ENCODE measurements around the gene C2orf49.

The C2orf49 gene

DNA sequence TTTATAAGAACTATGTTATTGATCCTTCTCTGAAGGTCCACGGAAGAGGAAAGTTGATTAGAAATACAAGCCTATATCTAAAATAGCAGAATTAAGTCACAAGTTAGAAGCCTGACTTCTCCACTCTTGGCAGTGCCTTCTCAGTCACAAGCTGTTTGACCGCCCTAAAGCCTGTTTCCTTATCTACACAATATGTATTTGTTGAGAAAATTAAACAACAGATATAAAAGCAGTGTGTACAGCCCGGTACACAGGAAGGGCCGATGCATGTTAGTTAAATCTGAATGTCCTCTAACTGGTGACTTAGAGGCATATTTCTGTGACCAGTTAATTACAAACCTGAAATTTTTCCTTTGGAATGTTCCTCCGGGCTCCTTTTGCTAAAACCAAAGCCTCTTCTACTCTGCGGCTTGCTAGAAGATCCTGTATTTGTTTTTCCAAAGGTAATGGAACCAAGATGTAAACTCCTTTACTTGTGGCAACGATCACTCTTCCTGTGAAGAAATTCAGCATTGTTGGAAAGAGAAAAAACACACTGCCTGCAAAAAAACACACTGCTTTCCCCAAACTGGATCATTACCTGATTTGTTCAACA, 41.2 kb upstream of the C2orf49 start:
- Histone ChIP-seq H3K27ac (ENCODE audit: low read length) (no peak overlapping the region), H3K4me3 (ENCODE audit: low read depth in 1 of 2, low read length in 2 of 2) (no peak overlapping the region), H3K9ac (ENCODE audit: low read depth, low read length) (no peak overlapping the region), H3K4me2 (ENCODE audit: insufficient read depth, low read length) (no peak overlapping the region), H3K27me3 (ENCODE audit: insufficient read depth, low read length, poor library complexity) (no peaks in the 10 kb centered on the region), H4K20me1 (ENCODE audit: insufficient read depth, low read length) (no peaks in the 10 kb centered on the region; the same call in 1 of the 2 replicates), H2AFZ (ENCODE audit: low read depth, low read length) (no peak overlapping the region), H3K9me3 (ENCODE audit: insufficient read depth, low read length, severe bottlenecking) (no peaks in the 10 kb centered on the region), H3K79me2 (ENCODE audit: insufficient read depth, low read length) (peaks cover 16% of the 10 kb centered on the region), H3K36me3 (ENCODE audit: insufficient read depth, low read length) (peaks cover 61% of the 10 kb centered on the region), H3K4me1 (ENCODE audit: insufficient read depth, low read length) (no peaks in the 10 kb centered on the region)
- no peak for DNase-seq
- no peak for ATAC-seq (ENCODE audit: insufficient read depth, low read depth)
- TF ChIP-seq, protein P1, sequence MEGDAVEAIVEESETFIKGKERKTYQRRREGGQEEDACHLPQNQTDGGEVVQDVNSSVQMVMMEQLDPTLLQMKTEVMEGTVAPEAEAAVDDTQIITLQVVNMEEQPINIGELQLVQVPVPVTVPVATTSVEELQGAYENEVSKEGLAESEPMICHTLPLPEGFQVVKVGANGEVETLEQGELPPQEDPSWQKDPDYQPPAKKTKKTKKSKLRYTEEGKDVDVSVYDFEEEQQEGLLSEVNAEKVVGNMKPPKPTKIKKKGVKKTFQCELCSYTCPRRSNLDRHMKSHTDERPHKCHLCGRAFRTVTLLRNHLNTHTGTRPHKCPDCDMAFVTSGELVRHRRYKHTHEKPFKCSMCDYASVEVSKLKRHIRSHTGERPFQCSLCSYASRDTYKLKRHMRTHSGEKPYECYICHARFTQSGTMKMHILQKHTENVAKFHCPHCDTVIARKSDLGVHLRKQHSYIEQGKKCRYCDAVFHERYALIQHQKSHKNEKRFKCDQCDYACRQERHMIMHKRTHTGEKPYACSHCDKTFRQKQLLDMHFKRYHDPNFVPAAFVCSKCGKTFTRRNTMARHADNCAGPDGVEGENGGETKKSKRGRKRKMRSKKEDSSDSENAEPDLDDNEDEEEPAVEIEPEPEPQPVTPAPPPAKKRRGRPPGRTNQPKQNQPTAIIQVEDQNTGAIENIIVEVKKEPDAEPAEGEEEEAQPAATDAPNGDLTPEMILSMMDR (IDR thresholded peaks at IDR 0.05; ENCODE audit: borderline replicate concordance, extremely low read depth, low read length, poor library complexity, severe bottlenecking) = no peak
- no peak for TF ChIP-seq EZH2 (IDR thresholded peaks at IDR 0.05; ENCODE audit: borderline replicate concordance, low read depth, low read length, severe bottlenecking)

DNA sequence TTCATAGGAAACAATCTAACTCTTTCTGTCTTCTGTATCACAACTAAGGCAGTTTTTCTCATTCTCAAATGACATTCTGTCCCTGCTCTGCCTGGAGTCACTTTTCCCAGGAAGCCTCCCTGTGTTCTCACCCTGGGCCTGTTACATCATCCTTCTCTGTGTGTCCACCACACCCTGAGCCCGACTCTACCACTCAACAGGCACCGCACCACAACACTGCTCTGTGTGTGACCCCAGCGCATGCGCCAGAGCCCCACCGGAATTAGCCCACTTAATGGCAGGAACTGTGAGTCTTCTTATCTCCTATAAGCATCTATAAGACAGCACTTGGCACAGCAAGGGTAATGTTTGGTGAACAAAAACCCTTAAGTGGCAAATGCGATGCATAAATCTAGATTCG, 40.1 kb upstream of the C2orf49 start:
- TF ChIP-seq EZH2 (IDR thresholded peaks at IDR 0.05; ENCODE audit: borderline replicate concordance, low read depth, low read length, severe bottlenecking) = no peak
- TF ChIP-seq, protein P1 (IDR thresholded peaks at IDR 0.05; ENCODE audit: borderline replicate concordance, extremely low read depth, low read length, poor library complexity, severe bottlenecking) = no peak
- H3K79me2 ChIP-seq (ENCODE audit: insufficient read depth, low read length) = peaks cover 27% of the 10 kb centered on the region
- no peaks in the 10 kb centered on the region for H3K27me3 ChIP-seq (ENCODE audit: insufficient read depth, low read length, poor library complexity)
- H3K4me2 ChIP-seq (ENCODE audit: insufficient read depth, low read length) = no peak overlapping the region
- no peak overlapping the region for H3K9ac ChIP-seq (ENCODE audit: low read depth, low read length)
- no peaks in the 10 kb centered on the region; the same call in 1 of the 2 replicates for H4K20me1 ChIP-seq (ENCODE audit: insufficient read depth, low read length)
- ATAC-seq (ENCODE audit: insufficient read depth, low read depth) (no peak), DNase-seq (no peak)
- no peaks in the 10 kb centered on the region for H3K4me1 ChIP-seq (ENCODE audit: insufficient read depth, low read length)
- no peak overlapping the region for H3K4me3 ChIP-seq (ENCODE audit: low read depth in 1 of 2, low read length in 2 of 2)
- H2AFZ ChIP-seq (ENCODE audit: low read depth, low read length) = no peak overlapping the region
- H3K36me3 ChIP-seq (ENCODE audit: insufficient read depth, low read length) = peaks cover 50% of the 10 kb centered on the region
- no peaks in the 10 kb centered on the region for H3K9me3 ChIP-seq (ENCODE audit: insufficient read depth, low read length, severe bottlenecking)
- no peak overlapping the region for H3K27ac ChIP-seq (ENCODE audit: low read length)

DNA sequence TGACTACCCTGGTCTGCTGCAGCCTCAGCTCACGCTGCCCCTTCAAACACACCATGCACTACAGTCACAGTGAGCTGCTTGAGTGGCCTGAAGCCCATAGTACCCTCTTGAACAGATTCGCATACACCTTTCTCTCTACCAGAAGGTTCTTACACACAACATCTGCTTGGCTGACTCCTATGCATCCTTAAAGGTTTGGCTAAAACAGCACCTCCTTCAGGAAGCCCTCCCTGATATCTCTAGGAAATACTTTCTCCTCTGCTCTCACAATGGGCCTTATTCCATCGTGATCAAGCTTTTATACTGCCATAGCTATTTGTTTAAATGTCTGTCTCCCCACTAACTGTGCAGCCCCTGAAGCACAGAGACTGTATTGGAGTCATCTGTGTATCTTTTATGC, 39.3 kb upstream of the C2orf49 start:
- H3K27ac ChIP-seq (ENCODE audit: low read length) = no peak overlapping the region
- peaks cover 46% of the 10 kb centered on the region for H3K36me3 ChIP-seq (ENCODE audit: insufficient read depth, low read length)
- no peaks in the 10 kb centered on the region for H3K4me1 ChIP-seq (ENCODE audit: insufficient read depth, low read length)
- H3K79me2 ChIP-seq (ENCODE audit: insufficient read depth, low read length) = peaks cover 33% of the 10 kb centered on the region
- no peaks in the 10 kb centered on the region for H3K9me3 ChIP-seq (ENCODE audit: insufficient read depth, low read length, severe bottlenecking)
- no peak overlapping the region for H2AFZ ChIP-seq (ENCODE audit: low read depth, low read length)
- no peaks in the 10 kb centered on the region; the same call in 1 of the 2 replicates for H4K20me1 ChIP-seq (ENCODE audit: insufficient read depth, low read length)
- no peaks in the 10 kb centered on the region for H3K27me3 ChIP-seq (ENCODE audit: insufficient read depth, low read length, poor library complexity)
- no peak overlapping the region for H3K4me3 ChIP-seq (ENCODE audit: low read depth in 1 of 2, low read length in 2 of 2)
- no peak overlapping the region for H3K4me2 ChIP-seq (ENCODE audit: insufficient read depth, low read length)
- TF ChIP-seq EZH2 (IDR thresholded peaks at IDR 0.05; ENCODE audit: borderline replicate concordance, low read depth, low read length, severe bottlenecking) = no peak
- TF ChIP-seq, protein P1 (IDR thresholded peaks at IDR 0.05; ENCODE audit: borderline replicate concordance, extremely low read depth, low read length, poor library complexity, severe bottlenecking) = no peak
- DNase-seq (no peak), ATAC-seq (ENCODE audit: insufficient read depth, low read depth) (no peak)
- no peak overlapping the region for H3K9ac ChIP-seq (ENCODE audit: low read depth, low read length)

Data from DND-41 (cell line).